Measurements from ENCODE around the gene STT3B. TPM values are rescaled to one million over a fixed set of nuclear protein-coding genes. Genes with fewer than 3 reads are reported as not detected.

The STT3B gene
- total and polyA plus RNA-seq, 2 of the 13 experiments (the other 11 are each of a cell fraction or from before 2014, with no cell fraction given): 85.0 to 205 TPM

- TF ChIP-seq ZNF12 (CRISPR knock-in tag; IDR thresholded peaks at IDR 0.05) (no peak), ZNF790 (CRISPR knock-in tag; IDR thresholded peaks at IDR 0.05; ENCODE audit: borderline replicate concordance) (no peak), ZXDC (CRISPR knock-in tag; IDR thresholded peaks at IDR 0.05) (no peak), HDAC6 (IDR thresholded peaks at IDR 0.05; ENCODE audit: low read depth, low read length) (no peak), NR2F2 (IDR thresholded peaks at IDR 0.05; ENCODE audit: borderline replicate concordance, low read depth) (peak; percentile 63), HOXA5 (CRISPR knock-in tag; IDR thresholded peaks at IDR 0.05) (no peak), HOXA9 (CRISPR knock-in tag; IDR thresholded peaks at IDR 0.05; ENCODE audit: borderline replicate concordance) (no peak), SAP130 (CRISPR knock-in tag; IDR thresholded peaks at IDR 0.05; ENCODE audit: low read depth) (peak; percentile 61), ZSCAN29 (CRISPR knock-in tag; conservative IDR thresholded peaks at IDR 0.05) (no peak), ZNF234 (CRISPR knock-in tag; conservative IDR thresholded peaks at IDR 0.05) (no peak), MIER3 (CRISPR knock-in tag; IDR thresholded peaks at IDR 0.05; ENCODE audit: borderline replicate concordance) (0 out of 2 replicates have a peak, but pooled peaks have one; percentile 37), BCL6 (CRISPR knock-in tag; IDR thresholded peaks at IDR 0.05) (peak; percentile 54; the same call in 1 of the 2 replicates), CC2D1A (CRISPR knock-in tag; IDR thresholded peaks at IDR 0.05) (0 out of 2 replicates have a peak, but pooled peaks have one; percentile 32), TGIF2 (CRISPR knock-in tag; IDR thresholded peaks at IDR 0.05) (no peak), ZFP90 (CRISPR knock-in tag; IDR thresholded peaks at IDR 0.05; ENCODE audit: borderline replicate concordance) (no peak), FOXA3 (CRISPR knock-in tag; IDR thresholded peaks at IDR 0.05) (peak; percentile 39; the same call in 1 of the 2 replicates), ZNF20 (CRISPR knock-in tag; IDR thresholded peaks at IDR 0.05) (no peak), ZC3H13 (CRISPR knock-in tag; IDR thresholded peaks at IDR 0.05) (no peak), HINFP (CRISPR knock-in tag; IDR thresholded peaks at IDR 0.05; ENCODE audit: low read depth) (no peak), IRF2 (CRISPR knock-in tag; IDR thresholded peaks at IDR 0.05) (peak; percentile 31; the same call in 1 of the 2 replicates), MYC (CRISPR knock-in tag; IDR thresholded peaks at IDR 0.05; ENCODE audit: borderline replicate concordance) (no peak), JDP2 (CRISPR knock-in tag; IDR thresholded peaks at IDR 0.05; ENCODE audit: borderline replicate concordance) (no peak)
- TF ChIP-seq, protein P1, sequence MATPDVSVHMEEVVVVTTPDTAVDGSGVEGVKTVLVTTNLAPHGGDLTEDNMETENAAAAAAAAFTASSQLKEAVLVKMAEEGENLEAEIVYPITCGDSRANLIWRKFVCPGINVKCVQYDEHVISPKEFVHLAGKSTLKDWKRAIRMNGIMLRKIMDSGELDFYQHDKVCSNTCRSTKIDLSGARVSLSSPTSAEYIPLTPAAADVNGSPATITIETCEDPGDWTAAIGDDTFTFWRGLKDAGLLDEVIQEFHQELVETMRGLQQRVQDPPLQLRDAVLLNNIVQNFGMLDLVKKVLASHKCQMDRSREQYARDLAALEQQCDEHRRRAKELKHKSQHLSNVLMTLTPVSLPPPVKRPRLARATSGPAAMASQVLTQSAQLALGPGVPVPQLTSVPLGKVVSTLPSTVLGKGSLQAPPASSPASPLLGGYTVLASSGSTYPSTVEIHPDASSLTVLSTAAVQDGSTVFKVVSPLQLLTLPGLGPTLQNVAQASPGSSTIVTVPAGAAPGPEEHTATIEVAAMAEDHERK (CRISPR knock-in tag; IDR thresholded peaks at IDR 0.05; ENCODE audit: low read depth): no peak
- TF ChIP-seq, protein P2, sequence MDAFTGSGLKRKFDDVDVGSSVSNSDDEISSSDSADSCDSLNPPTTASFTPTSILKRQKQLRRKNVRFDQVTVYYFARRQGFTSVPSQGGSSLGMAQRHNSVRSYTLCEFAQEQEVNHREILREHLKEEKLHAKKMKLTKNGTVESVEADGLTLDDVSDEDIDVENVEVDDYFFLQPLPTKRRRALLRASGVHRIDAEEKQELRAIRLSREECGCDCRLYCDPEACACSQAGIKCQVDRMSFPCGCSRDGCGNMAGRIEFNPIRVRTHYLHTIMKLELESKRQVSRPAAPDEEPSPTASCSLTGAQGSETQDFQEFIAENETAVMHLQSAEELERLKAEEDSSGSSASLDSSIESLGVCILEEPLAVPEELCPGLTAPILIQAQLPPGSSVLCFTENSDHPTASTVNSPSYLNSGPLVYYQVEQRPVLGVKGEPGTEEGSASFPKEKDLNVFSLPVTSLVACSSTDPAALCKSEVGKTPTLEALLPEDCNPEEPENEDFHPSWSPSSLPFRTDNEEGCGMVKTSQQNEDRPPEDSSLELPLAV (CRISPR knock-in tag; conservative IDR thresholded peaks at IDR 0.05; ENCODE audit: low read depth): no peak
Measured at GRCh38 chr3:31592764-31593163, 60.0 kb downstream of the STT3B start (continued).
